ENCODE results near the gene GNB5. TPM values are rescaled to one million over a fixed set of nuclear protein-coding genes. Genes with fewer than 3 reads are reported as not detected.

GNB5 gene
- total and polyA plus RNA-seq, 2 of the 13 experiments (the other 11 are each of a cell fraction or from before 2014, with no cell fraction given) = 13.7 to 14.4 TPM

GRCh38 chr15:52238149-52238548 lies 47.0 kb upstream of the GNB5 start:
- H3K79me2 ChIP-seq (ENCODE audit: insufficient read depth, low read length) = no peaks in the 10 kb centered on the region
- H3K27me3 ChIP-seq (ENCODE audit: control insufficient read depth in 1 of 2, insufficient read depth in 2 of 2, low read length in 2 of 2) = no peaks in the 10 kb centered on the region
- in situ Hi-C loops (cut with HindIII; ENCODE audit: extremely low pct_ligation_motif_present, low pct_unique_long_range_greater_than_20kb) = no loop called here
- intact Hi-C loops (cut with micrococcal nuclease; ENCODE audit: unreplicated experiment) = no loop called here
- ChIA-PET CTCF (ENCODE audit: low intra/inter-chr PET ratio, low total read pairs) (no interaction called here), POLR2A (no interaction called here)
- no peak overlapping the region for H3K9ac ChIP-seq (ENCODE audit: insufficient read depth, low read depth, low read length)
- no peak overlapping the region for H3K27ac ChIP-seq (ENCODE audit: extremely low read length, insufficient read depth, low read length)
- no peak overlapping the region for H3K4me2 ChIP-seq (ENCODE audit: low read depth, low read length)
- WGBS (ENCODE audit: low lambda C conversion rate) = 100% methylated on average over 3 of the region's 3 CpGs
- H4K20me1 ChIP-seq (ENCODE audit: insufficient read depth, low read length) = no peaks in the 10 kb centered on the region
- H3K36me3 ChIP-seq (replicated peaks in 1 of 2; ENCODE audit: control insufficient read depth in 1 of 2, insufficient read depth in 2 of 2, low read length in 2 of 2) = peaks cover 16 to 59% of the 10 kb centered on the region in 2 experiments
- ATAC-seq = no peak
- H3K4me3 ChIP-seq (replicated peaks in 1 of 3; ENCODE audit: insufficient read depth in 1 of 3, low read depth in 2 of 3, low read length in 3 of 3) = no peak overlapping the region
- no TSS peak for BruUV-seq (replicated peaks)
- no peak for FAIRE-seq
- no peaks in the 10 kb centered on the region for H3K4me1 ChIP-seq (ENCODE audit: insufficient read depth, low read length)
- no peaks in the 10 kb centered on the region for H3K9me3 ChIP-seq (ENCODE audit: low read length)
- TF ChIP-seq PHF20 (CRISPR knock-in tag; IDR thresholded peaks at IDR 0.05) = no peak
- TF ChIP-seq DMAP1 (CRISPR knock-in tag; IDR thresholded peaks at IDR 0.05) = no peak
- TF ChIP-seq ZSCAN29 (CRISPR knock-in tag; conservative IDR thresholded peaks at IDR 0.05) = no peak
- TF ChIP-seq SRF (IDR thresholded peaks at IDR 0.05; ENCODE audit: low read depth, low read length) = no peak
- TF ChIP-seq SATB2 (CRISPR knock-in tag; IDR thresholded peaks at IDR 0.05) = no peak
- no peak for TF ChIP-seq ZNF567 (CRISPR knock-in tag; IDR thresholded peaks at IDR 0.05; ENCODE audit: borderline replicate concordance)
- no peak for TF ChIP-seq SP1 (IDR thresholded peaks at IDR 0.05)
- TF ChIP-seq SP1 (CRISPR knock-in tag; IDR thresholded peaks at IDR 0.05) = no peak
- TF ChIP-seq MAZ (IDR thresholded peaks at IDR 0.05; ENCODE audit: borderline replicate concordance, low read depth, low read length) = no peak
- no peak for TF ChIP-seq MAZ (CRISPR knock-in tag; IDR thresholded peaks at IDR 0.05; ENCODE audit: low read depth)
- no peak for TF ChIP-seq ZNF839 (CRISPR knock-in tag; IDR thresholded peaks at IDR 0.05; ENCODE audit: borderline replicate concordance)
- no peak for TF ChIP-seq MED8 (CRISPR knock-in tag; IDR thresholded peaks at IDR 0.05; ENCODE audit: insufficient replicate concordance)
- TF ChIP-seq GABPA (IDR thresholded peaks at IDR 0.05; ENCODE audit: low read depth, low read length) = no peak
- TF ChIP-seq GABPA (CRISPR knock-in tag; IDR thresholded peaks at IDR 0.05; ENCODE audit: low read depth) = no peak
- no peak for TF ChIP-seq PATZ1 (CRISPR knock-in tag; IDR thresholded peaks at IDR 0.05)
- TF ChIP-seq SAP130 (CRISPR knock-in tag; IDR thresholded peaks at IDR 0.05; ENCODE audit: low read depth) = no peak
- TF ChIP-seq ZNF772 (CRISPR knock-in tag; IDR thresholded peaks at IDR 0.05) = no peak
- DNase-seq (ENCODE audit: low spot score) = no peak
- H2AFZ ChIP-seq (ENCODE audit: low read length) = no peak overlapping the region

All from HepG2 (cell line).